IPS DF 6.9 (cell line): ENCODE data around the gene RHOG.

Experiments
- DNase-seq: peaks from one replicate; pipeline ENCODE4 v3.0.0-alpha.2; 2013; ENCODE audit warnings: low read depth, low spot score
- H3K27ac ChIP-seq: one replicate; pipeline ENCODE4 v1.5.1; 2013; ENCODE audit warnings: low read length, control low read depth
- H3K27me3 ChIP-seq: 2 replicates; pipeline ENCODE4 v1.6.1; 2013; ENCODE audit warnings: mild to moderate bottlenecking, low read length; ENCODE audit not compliant: control insufficient read depth, insufficient read depth
- H3K36me3 ChIP-seq: 2 replicates; pipeline ENCODE4 v1.6.1; 2013; ENCODE audit warnings: low read length; ENCODE audit not compliant: control insufficient read depth, insufficient read depth
- H3K4me1 ChIP-seq: 2 replicates; pipeline ENCODE4 v1.6.1; 2013; ENCODE audit warnings: low read length; ENCODE audit not compliant: control insufficient read depth, insufficient read depth
- H3K4me3 ChIP-seq: 2 replicates; pipeline ENCODE4 v1.5.1; 2013; ENCODE audit warnings: mild to moderate bottlenecking, low read length
- H3K9me3 ChIP-seq: 2 replicates; pipeline ENCODE4 v1.6.1; 2013; ENCODE audit warnings: low read length, inconsistent platforms; ENCODE audit not compliant: control insufficient read depth, insufficient read depth
- WGBS: extraction: QIAGEN DNeasy Blood & Tissue Kit; methylation state at CpG from one replicate; pipeline ENCODE4 v1.1.7; 2013; ENCODE audit warnings: mixed read lengths, missing lambda C conversion rate; ENCODE audit not compliant: insufficient read length, insufficient coverage; 5-methylcytosine and 5-hydroxymethylcytosine counted together

Gene RHOG

DNA sequence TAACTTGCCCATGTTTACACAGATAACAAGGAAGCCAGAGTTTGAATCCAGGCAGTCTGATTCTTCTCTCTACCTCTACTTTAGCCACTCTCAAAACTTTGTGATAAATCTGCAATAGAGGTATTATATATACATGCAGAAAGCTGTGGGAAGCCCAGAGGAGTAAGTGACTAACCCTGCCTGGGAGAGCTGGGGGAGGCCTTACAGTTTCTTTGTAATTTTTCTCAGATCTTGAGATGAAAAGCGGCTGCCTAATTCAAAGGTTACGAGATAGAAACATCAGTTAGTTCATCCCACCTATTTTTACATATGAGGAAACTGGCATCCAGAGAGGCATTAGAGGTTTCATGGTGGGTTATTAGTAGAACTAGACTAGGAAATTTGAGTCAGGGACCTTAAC is 19.6 kb upstream of the RHOG start:
- Histone ChIP-seq H3K4me1 (peaks cover 6% of the 10 kb centered on the region; the same call in 1 of the 2 replicates), H3K27ac (no peak overlapping the region), H3K4me3 (no peak overlapping the region), H3K27me3 (no peaks in the 10 kb centered on the region; the same call in 1 of the 2 replicates), H3K36me3 (no peaks in the 10 kb centered on the region), H3K9me3 (no peaks in the 10 kb centered on the region)
- WGBS, result no CpG with 5 or more reads among the region's 2 CpGs
- DNase-seq, result no peak

DNA sequence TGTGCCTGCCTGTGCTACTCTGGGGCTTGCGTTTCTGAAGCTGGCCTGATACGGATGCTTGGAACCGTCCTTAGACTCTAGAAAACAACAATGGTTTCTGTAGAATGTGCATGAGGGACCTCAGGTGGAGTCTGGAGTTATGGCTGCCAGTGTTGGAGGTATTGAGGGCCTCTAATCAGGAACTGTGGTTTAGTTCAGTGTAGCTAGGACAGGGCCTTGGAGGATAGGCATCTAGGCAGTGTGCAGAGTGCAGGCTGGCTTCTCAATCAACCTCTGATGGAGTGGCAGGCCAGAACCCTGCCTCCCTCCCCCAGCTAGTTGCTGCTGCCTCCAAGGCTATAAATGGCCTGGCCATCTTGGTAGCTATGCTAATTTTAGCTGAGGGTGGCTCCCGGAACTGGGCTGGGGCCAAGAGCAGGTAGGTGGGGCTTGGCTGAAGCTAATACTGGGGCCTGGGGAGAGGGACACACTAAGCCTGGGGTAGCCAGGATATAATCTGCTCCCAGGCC is 18.7 kb upstream of the RHOG start:
- no CpG with 5 or more reads among the region's 4 CpGs for WGBS
- Histone ChIP-seq H3K9me3 (no peaks in the 10 kb centered on the region), H3K4me1 (peaks cover 7% of the 10 kb centered on the region; the same call in 1 of the 2 replicates), H3K27me3 (no peaks in the 10 kb centered on the region; the same call in 1 of the 2 replicates), H3K4me3 (no peak overlapping the region), H3K36me3 (no peaks in the 10 kb centered on the region), H3K27ac (no peak overlapping the region)
- no peak for DNase-seq

GRCh38 chr11:3857628-3858027 is 16.9 kb upstream of the RHOG start:
- H3K27ac ChIP-seq, result no peak overlapping the region
- H3K27me3 ChIP-seq, result no peaks in the 10 kb centered on the region; the same call in 1 of the 2 replicates
- DNase-seq, result no peak
- H3K36me3 ChIP-seq, result no peaks in the 10 kb centered on the region
- H3K9me3 ChIP-seq, result no peaks in the 10 kb centered on the region
- peaks cover 7% of the 10 kb centered on the region; the same call in 1 of the 2 replicates for H3K4me1 ChIP-seq
- H3K4me3 ChIP-seq, result no peak overlapping the region

GRCh38 chr11:3856856-3857553 is 16.2 kb upstream of the RHOG start:
- Histone ChIP-seq H3K4me3 (no peak overlapping the region), H3K9me3 (no peaks in the 10 kb centered on the region)
- no peak for DNase-seq

DNA sequence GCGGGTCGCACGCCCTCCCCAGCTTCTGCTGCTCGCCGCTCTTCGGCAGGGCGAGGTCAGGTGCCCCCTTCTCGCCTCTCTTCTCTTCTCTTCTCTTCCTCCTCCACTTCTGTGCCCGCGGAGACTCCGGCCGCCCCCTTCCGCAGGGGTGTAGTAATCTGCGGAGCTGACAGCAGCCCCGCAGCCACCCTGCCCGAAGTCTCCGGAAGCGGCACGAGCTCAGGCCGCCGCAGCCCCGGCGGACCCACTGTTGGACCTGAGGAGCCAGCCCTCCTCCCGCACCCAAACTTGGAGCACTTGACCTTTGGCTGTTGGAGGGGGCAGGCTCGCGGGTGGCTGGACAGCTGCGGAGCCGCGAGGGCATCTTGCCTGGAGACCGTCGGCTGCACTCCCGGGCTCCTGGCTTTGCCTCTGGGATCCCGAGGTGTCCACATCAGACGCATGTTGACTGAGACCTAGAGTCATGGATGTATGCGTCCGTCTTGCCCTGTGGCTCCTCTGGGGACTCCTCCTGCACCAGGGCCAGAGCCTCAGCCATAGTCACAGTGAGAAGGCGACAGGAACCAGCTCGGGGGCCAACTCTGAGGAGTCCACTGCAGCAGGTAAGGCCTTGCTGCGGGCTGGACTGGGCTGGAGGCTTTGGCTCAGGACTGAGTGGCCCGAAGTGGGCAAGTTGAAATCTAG is 15.2 kb upstream of the RHOG start:
- no CpG with 5 or more reads among the region's 40 CpGs for WGBS

More at GRCh38 chr11:3856856-3857553, 16.2 kb upstream of the RHOG start:
- Histone ChIP-seq H3K27ac (no peak overlapping the region), H3K4me1 (peaks cover 6% of the 10 kb centered on the region; the same call in 1 of the 2 replicates), H3K36me3 (no peaks in the 10 kb centered on the region), H3K27me3 (no peaks in the 10 kb centered on the region; the same call in 1 of the 2 replicates)
- WGBS, result no CpG with 5 or more reads among the region's 5 CpGs

DNA sequence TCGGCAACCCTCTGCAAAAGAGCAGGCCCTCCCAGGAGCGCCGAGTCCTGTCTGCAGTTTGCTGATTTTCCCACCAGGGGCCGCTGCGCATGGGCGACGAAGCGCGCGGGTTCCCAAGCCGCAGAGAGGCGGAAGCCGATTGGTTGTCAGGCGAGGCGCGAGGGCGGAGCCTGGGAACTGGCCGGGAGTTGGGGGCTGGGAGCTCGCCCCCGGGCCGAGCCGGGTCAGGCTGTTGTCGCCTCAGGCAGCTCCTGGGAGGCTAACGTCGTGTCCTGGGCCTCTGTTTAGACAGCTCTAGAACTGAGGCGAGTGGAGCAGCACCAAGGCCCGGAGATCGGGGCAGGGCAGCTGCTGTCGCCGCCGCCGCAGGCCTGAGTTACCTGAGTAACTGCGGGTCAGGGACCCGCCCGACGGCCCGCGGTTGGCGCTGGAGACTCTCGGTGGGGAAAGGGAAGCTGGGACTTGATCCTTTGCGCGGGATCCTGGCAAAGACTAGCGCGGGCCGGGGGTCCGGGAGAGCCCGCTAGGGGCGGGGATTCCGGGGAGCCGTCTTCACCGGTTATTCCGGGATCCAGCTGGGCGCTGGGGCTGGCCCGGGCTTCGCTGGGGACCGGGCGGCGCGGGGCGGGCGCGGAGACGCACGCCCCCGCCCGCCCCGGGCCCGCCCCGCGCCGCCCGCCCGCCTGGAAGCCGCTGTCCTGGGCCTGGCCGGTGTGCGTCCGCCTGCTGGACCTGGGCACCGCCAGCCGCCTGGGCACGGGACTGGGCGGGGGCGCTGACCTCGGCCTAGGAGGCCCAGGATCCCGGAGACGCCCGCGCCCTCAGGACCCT is 14.4 kb upstream of the RHOG start, which contains the start of gene STIM1:
STIM1 (plus strand) TSS at position 688 of the 831 bp plus-strand sequence. CDS start 607 bp downstream, outside the sequence.
- H3K27me3 ChIP-seq, result no peaks in the 10 kb centered on the region; the same call in 1 of the 2 replicates
- no peak within 1 kb of the TSS for H3K27ac ChIP-seq
- WGBS, result no CpG with 5 or more reads among the region's 87 CpGs
- peak; percentile 89 for DNase-seq
- no peaks in the 10 kb centered on the region for H3K36me3 ChIP-seq
- H3K4me3 ChIP-seq, result peak within 1 kb of the TSS; percentile 80
- peaks cover 6% of the 10 kb centered on the region; the same call in 1 of the 2 replicates for H3K4me1 ChIP-seq
- no peaks in the 10 kb centered on the region for H3K9me3 ChIP-seq

More for the DNA sequence above, 15.2 kb upstream of the RHOG start:
- H3K36me3 ChIP-seq, result no peaks in the 10 kb centered on the region
- DNase-seq, result no peak
- H3K4me3 ChIP-seq, result peak overlapping the region; percentile 80; the same call in 1 of the 2 replicates
- H3K9me3 ChIP-seq, result no peaks in the 10 kb centered on the region
- H3K27me3 ChIP-seq, result no peaks in the 10 kb centered on the region; the same call in 1 of the 2 replicates
- H3K27ac ChIP-seq, result no peak overlapping the region
- H3K4me1 ChIP-seq, result peaks cover 6% of the 10 kb centered on the region; the same call in 1 of the 2 replicates

- WGBS, result no CpG with 5 or more reads among the region's 7 CpGs
- no peak for DNase-seq
- Histone ChIP-seq H3K4me3 (no peak overlapping the region; the same call in 1 of the 2 replicates), H3K27ac (no peak overlapping the region), H3K4me1 (peaks cover 6% of the 10 kb centered on the region; the same call in 1 of the 2 replicates), H3K36me3 (no peaks in the 10 kb centered on the region), H3K27me3 (no peaks in the 10 kb centered on the region; the same call in 1 of the 2 replicates), H3K9me3 (no peaks in the 10 kb centered on the region)
Observed at GRCh38 chr11:3854660-3854976, 13.9 kb upstream of the RHOG start.

GRCh38 chr11:3853899-3854659 is 13.3 kb upstream of the RHOG start:
- no peak overlapping the region for H3K27ac ChIP-seq
- WGBS, result no CpG with 5 or more reads among the region's 11 CpGs
- 0 out of 2 replicates have a peak, but pooled peaks cover 3% of the 10 kb centered on the region for H3K4me1 ChIP-seq
- H3K36me3 ChIP-seq, result no peaks in the 10 kb centered on the region
- no peaks in the 10 kb centered on the region for H3K9me3 ChIP-seq
- no peak overlapping the region for H3K4me3 ChIP-seq
- H3K27me3 ChIP-seq, result no peaks in the 10 kb centered on the region; the same call in 1 of the 2 replicates
- DNase-seq, result no peak

DNA sequence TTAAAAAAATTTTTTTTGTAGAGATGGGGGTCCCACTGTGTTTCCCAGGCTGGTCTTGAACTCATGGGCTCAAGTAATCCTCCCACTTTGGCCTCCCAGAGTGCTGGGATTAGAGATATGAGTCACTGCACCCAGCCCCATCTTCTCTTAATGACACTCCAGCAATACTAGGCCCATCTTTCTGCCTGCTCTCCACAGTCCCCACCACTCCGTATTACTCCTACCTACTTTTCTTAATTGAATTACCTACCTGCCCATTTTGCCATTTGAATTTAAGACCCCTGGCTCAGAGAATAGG is 12.7 kb upstream of the RHOG start:
- Histone ChIP-seq H3K36me3 (no peaks in the 10 kb centered on the region), H3K27ac (no peak overlapping the region), H3K4me1 (0 out of 2 replicates have a peak, but pooled peaks cover 3% of the 10 kb centered on the region), H3K4me3 (no peak overlapping the region), H3K27me3 (no peaks in the 10 kb centered on the region; the same call in 1 of the 2 replicates), H3K9me3 (no peaks in the 10 kb centered on the region)
- WGBS, result no CpG with 5 or more reads among the region's 1 CpG
- DNase-seq, result no peak
